H9 (cell line): ENCODE results near the gene GCLM. TPM values are rescaled to one million over a fixed set of nuclear protein-coding genes. Genes with fewer than 3 reads are reported as not detected.

ENCODE experiments used
- DNase-seq: peaks from one replicate; pipeline ENCODE4 v3.0.0-alpha.2; 2017
- H2AFZ ChIP-seq: one replicate; pipeline ENCODE4 v1.6.1; 2013; ENCODE audit warnings: mild to moderate bottlenecking, low read length, control low read depth, moderate library complexity
- H2AK5ac ChIP-seq: 2 replicates; pipeline ENCODE4 v1.6.1; 2013; ENCODE audit warnings: low read length, control low read depth, mixed read lengths; ENCODE audit not compliant: insufficient read length
- H2BK120ac ChIP-seq: one replicate; pipeline ENCODE4 v1.6.1; 2013; ENCODE audit warnings: low read depth, mild to moderate bottlenecking, low read length, control low read depth, inconsistent platforms; ENCODE audit not compliant: poor library complexity, severe bottlenecking
- H2BK12ac ChIP-seq: 2 replicates; pipeline ENCODE4 v1.6.1; 2013; ENCODE audit warnings: low read length, control low read depth, mixed read lengths, low read depth; ENCODE audit not compliant: insufficient read length
- H2BK15ac ChIP-seq: 2 replicates; pipeline ENCODE4 v1.6.1; 2013; ENCODE audit warnings: low read depth, low read length, control low read depth
- H2BK20ac ChIP-seq: one replicate; pipeline ENCODE4 v1.6.1; 2013; ENCODE audit warnings: low read depth, mild to moderate bottlenecking, low read length, control low read depth, inconsistent platforms; ENCODE audit not compliant: poor library complexity, severe bottlenecking
- H2BK5ac ChIP-seq: 2 replicates; pipeline ENCODE4 v1.6.1; 2013; ENCODE audit warnings: low read length, control low read depth, mixed read lengths; ENCODE audit not compliant: insufficient read length
- H3K14ac ChIP-seq: 2 replicates; pipeline ENCODE4 v1.6.1; 2013; ENCODE audit warnings: low read length, control low read depth; ENCODE audit not compliant: insufficient read depth
- H3K18ac ChIP-seq: 2 replicates; pipeline ENCODE4 v1.6.1; 2013; ENCODE audit warnings: low read depth, mild to moderate bottlenecking, mixed read lengths, low read length, control low read depth; ENCODE audit not compliant: insufficient read length
- H3K23ac ChIP-seq: 2 replicates; pipeline ENCODE4 v1.6.1; 2013; ENCODE audit warnings: low read length, control low read depth, mixed read lengths, low read depth; ENCODE audit not compliant: insufficient read length
- H3K23me2 ChIP-seq: 2 replicates; pipeline ENCODE4 v1.6.1; 2013; ENCODE audit warnings: low read depth, mild to moderate bottlenecking, mixed read lengths, low read length, control low read depth; ENCODE audit not compliant: insufficient read length, poor library complexity, severe bottlenecking
- H3K27ac ChIP-seq: 2 replicates; pipeline ENCODE4 v1.5.1; 2013; ENCODE audit warnings: low read length, control low read depth, mixed read lengths, low read depth; ENCODE audit not compliant: insufficient read length
- H3K27me3 ChIP-seq: 2 replicates; pipeline ENCODE4 v1.6.1; 2013; ENCODE audit warnings: low read length, control low read depth, inconsistent platforms; ENCODE audit not compliant: insufficient read depth
- H3K4ac ChIP-seq: 2 replicates; pipeline ENCODE4 v1.6.1; 2013; ENCODE audit warnings: low read depth, mild to moderate bottlenecking, control low read depth, inconsistent platforms, low read length, moderate library complexity
- H3K4me1 ChIP-seq: 2 replicates; pipeline ENCODE4 v1.6.1; 2013; ENCODE audit warnings: low read length, control low read depth, inconsistent platforms; ENCODE audit not compliant: insufficient read depth
- H3K4me2 ChIP-seq: 2 replicates; pipeline ENCODE4 v1.6.1; 2013; ENCODE audit warnings: low read length, control low read depth, mixed read lengths; ENCODE audit not compliant: insufficient read length, insufficient read depth
- H3K56ac ChIP-seq: 2 replicates; pipeline ENCODE4 v1.6.1; 2013; ENCODE audit warnings: low read depth, mild to moderate bottlenecking, mixed read lengths, low read length, control low read depth; ENCODE audit not compliant: insufficient read length
- H3K79me1 ChIP-seq: 2 replicates; pipeline ENCODE4 v1.6.1; 2013; ENCODE audit warnings: low read depth, mild to moderate bottlenecking, moderate library complexity, low read length, control low read depth, inconsistent platforms; ENCODE audit not compliant: insufficient read depth, poor library complexity, severe bottlenecking
- H3K79me2 ChIP-seq: 2 replicates; pipeline ENCODE4 v1.6.1; 2013; ENCODE audit warnings: low read length, control low read depth, inconsistent platforms; ENCODE audit not compliant: insufficient read depth
- H3K9ac ChIP-seq: 2 replicates; pipeline ENCODE4 v1.6.1; 2013; ENCODE audit warnings: low read length, control low read depth, mixed read lengths; ENCODE audit not compliant: insufficient read length; ENCODE audit errors: extremely low read depth
- H3K9me3 ChIP-seq: one replicate; pipeline ENCODE4 v1.6.1; 2013; ENCODE audit warnings: low read depth, low read length, inconsistent platforms; ENCODE audit not compliant: control insufficient read depth
- H3T11ph ChIP-seq: one replicate; pipeline ENCODE4 v1.6.1; 2013; ENCODE audit warnings: mild to moderate bottlenecking, low read length, control low read depth, inconsistent platforms
- H4K20me1 ChIP-seq: one replicate; pipeline ENCODE4 v1.6.1; 2013; ENCODE audit not compliant: control insufficient read depth, insufficient read length, insufficient read depth
- H4K5ac ChIP-seq: 2 replicates; pipeline ENCODE4 v1.6.1; 2013; ENCODE audit warnings: low read depth, mild to moderate bottlenecking, mixed read lengths, low read length, control low read depth; ENCODE audit not compliant: insufficient read length
- H4K8ac ChIP-seq: replicated peaks from 2 replicates; pipeline ENCODE4 v1.6.1; 2013; ENCODE audit warnings: low read length, control low read depth, mixed read lengths, low read depth; ENCODE audit not compliant: insufficient read length
- H4K91ac ChIP-seq: 2 replicates; pipeline ENCODE4 v1.6.1; 2013; ENCODE audit warnings: low read depth, mild to moderate bottlenecking, moderate library complexity, mixed read lengths, low read length, control low read depth; ENCODE audit not compliant: insufficient read length
- H3K27ac Mint-ChIP-seq, 3 experiments: 2 replicates in 2 of 3; 3 replicates in 1 of 3; pipeline ENCODE4 v1.8.0; 2020 to 2021; ENCODE audit warnings: mixed read lengths in 3 of 3, mild to moderate bottlenecking in 1 of 3, moderate library complexity in 1 of 3
- H3K27me3 Mint-ChIP-seq: 2 replicates; pipeline ENCODE4 v1.8.0; 2021; ENCODE audit warnings: low read depth, mild to moderate bottlenecking, moderate library complexity, mixed read lengths
- H3K36me3 Mint-ChIP-seq, 3 experiments: 2 replicates in 2 of 3; 3 replicates in 1 of 3; pipeline ENCODE4 v1.8.0; 2020 to 2021; ENCODE audit warnings: low read depth in 3 of 3, mixed read lengths in 3 of 3; ENCODE audit not compliant: insufficient read depth in 1 of 3
- H3K4me1 Mint-ChIP-seq, 2 experiments: 2 replicates each; pipeline ENCODE4 v1.8.0; 2020; ENCODE audit warnings: mixed read lengths in 2 of 2
- H3K4me3 Mint-ChIP-seq, 2 experiments: 2 replicates in 1 of 2; 3 replicates in 1 of 2; pipeline ENCODE4 v1.8.0; 2020 to 2021; ENCODE audit warnings: mild to moderate bottlenecking in 2 of 2, mixed read lengths in 2 of 2, moderate library complexity in 1 of 2
- H3K9me3 Mint-ChIP-seq, 2 experiments: 2 replicates in 1 of 2; 3 replicates in 1 of 2; pipeline ENCODE4 v1.8.0; 2020; ENCODE audit warnings: mild to moderate bottlenecking in 2 of 2, mixed read lengths in 2 of 2, moderate library complexity in 1 of 2
- CTCF ChIP-seq: fragments of 200-600 bp; sonication (generic); conservative IDR thresholded peaks from 3 replicates; pipeline ENCODE4 v1.8.0; 2021; ENCODE audit warnings: antibody characterized with exemption, mild to moderate bottlenecking
- WGBS: extraction: QIAGEN DNeasy Blood & Tissue Kit; methylation state at CpG from one replicate; pipeline ENCODE4 v1.1.7; 2013; ENCODE audit warnings: missing lambda C conversion rate, low lambda C conversion rate, mixed read lengths; ENCODE audit not compliant: insufficient read length; ENCODE audit errors: extremely low coverage; 5-methylcytosine and 5-hydroxymethylcytosine counted together
- total RNA-seq: library from RNA; stranded (reverse); gene quantifications from 2 replicates; pipeline ENCODE4 v1.2.1, GENCODE V29; 2021

GCLM gene
- total RNA-seq, 1 experiment from 2014 or later: 14.9 TPM

GRCh38 chr1:93899543-93900207 lies 9.6 kb downstream of the GCLM start:
- Mint-ChIP-seq H3K4me1 (no peaks in the 10 kb centered on the region), H3K36me3 (peaks cover 3 to 11% (median 8%) of the 10 kb centered on the region in 3 experiments; a peak in 4 of 7 replicates), H3K9me3 (no peaks in the 10 kb centered on the region), H3K27ac (no peak overlapping the region), H3K27me3 (no peaks in the 10 kb centered on the region), H3K4me3 (no peak overlapping the region)
- Histone ChIP-seq H3K27ac (no peak overlapping the region), H2BK12ac (no peak overlapping the region), H3K27me3 (no peaks in the 10 kb centered on the region), H3K9me3 (no peaks in the 10 kb centered on the region), H2AFZ (no peak overlapping the region), H2BK120ac (no peak overlapping the region), H3K23ac (no peak overlapping the region), H2BK20ac (no peak overlapping the region), H3K4ac (no peak overlapping the region), H3K9ac (no peak overlapping the region), H2BK5ac (no peak overlapping the region), H4K5ac (no peak overlapping the region), H3K56ac (no peak overlapping the region), H3K14ac (no peak overlapping the region), H3K23me2 (no peaks in the 10 kb centered on the region), H3K18ac (no peak overlapping the region), H3K4me2 (no peak overlapping the region), H2BK15ac (no peak overlapping the region), H3K4me1 (no peaks in the 10 kb centered on the region), H4K8ac (no peak overlapping the region), H3K79me2 (no peaks in the 10 kb centered on the region), H4K20me1 (no peaks in the 10 kb centered on the region), H2AK5ac (no peak overlapping the region), H4K91ac (no peak overlapping the region), H3T11ph (no peak overlapping the region), H3K79me1 (no peaks in the 10 kb centered on the region)
- DNase-seq: no peak
- no CpG with 5 or more reads among the region's 3 CpGs for whole genome bisulfite sequencing
- TF ChIP-seq CTCF: no peak
